ENCODE results near the gene PLPPR3. TPM values are rescaled to one million over a fixed set of nuclear protein-coding genes. Genes with fewer than 3 reads are reported as not detected.

The PLPPR3 gene
- total RNA-seq, 2 donors from 2014 or later = not detected

DNA sequence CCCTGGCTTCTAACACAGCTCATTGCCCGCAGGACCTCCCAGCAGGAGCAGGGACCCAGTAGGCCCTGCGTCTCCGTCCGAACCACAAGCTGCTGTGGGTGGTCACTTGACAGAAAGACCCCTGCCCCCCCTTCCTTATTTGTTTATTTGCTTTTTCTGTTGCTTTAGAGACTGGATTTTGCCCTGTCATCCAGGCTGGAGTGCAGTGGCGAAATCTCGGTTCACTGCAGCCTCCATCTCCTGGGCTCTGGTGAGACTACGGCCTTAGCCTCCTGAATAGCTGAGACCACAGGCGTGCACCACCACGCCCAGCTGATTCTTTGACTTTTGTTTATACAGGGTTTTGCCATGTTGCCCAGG is 32.1 kb downstream of the PLPPR3 start:
- no peak for ATAC-seq (ENCODE audit: insufficient number of reproducible peaks, low FRiP score, low read depth)
- H3K4me3 ChIP-seq = no peak overlapping the region
- H3K36me3 ChIP-seq = no peaks in the 10 kb centered on the region
- no peak overlapping the region for H3K27ac ChIP-seq
- no peaks in the 10 kb centered on the region for H3K9me3 ChIP-seq
- no peak for DNase-seq (ENCODE audit: low spot score)
- H3K27me3 ChIP-seq (replicated peaks; ENCODE audit: insufficient read depth) = no peaks in the 10 kb centered on the region
- TF ChIP-seq, protein P1, sequence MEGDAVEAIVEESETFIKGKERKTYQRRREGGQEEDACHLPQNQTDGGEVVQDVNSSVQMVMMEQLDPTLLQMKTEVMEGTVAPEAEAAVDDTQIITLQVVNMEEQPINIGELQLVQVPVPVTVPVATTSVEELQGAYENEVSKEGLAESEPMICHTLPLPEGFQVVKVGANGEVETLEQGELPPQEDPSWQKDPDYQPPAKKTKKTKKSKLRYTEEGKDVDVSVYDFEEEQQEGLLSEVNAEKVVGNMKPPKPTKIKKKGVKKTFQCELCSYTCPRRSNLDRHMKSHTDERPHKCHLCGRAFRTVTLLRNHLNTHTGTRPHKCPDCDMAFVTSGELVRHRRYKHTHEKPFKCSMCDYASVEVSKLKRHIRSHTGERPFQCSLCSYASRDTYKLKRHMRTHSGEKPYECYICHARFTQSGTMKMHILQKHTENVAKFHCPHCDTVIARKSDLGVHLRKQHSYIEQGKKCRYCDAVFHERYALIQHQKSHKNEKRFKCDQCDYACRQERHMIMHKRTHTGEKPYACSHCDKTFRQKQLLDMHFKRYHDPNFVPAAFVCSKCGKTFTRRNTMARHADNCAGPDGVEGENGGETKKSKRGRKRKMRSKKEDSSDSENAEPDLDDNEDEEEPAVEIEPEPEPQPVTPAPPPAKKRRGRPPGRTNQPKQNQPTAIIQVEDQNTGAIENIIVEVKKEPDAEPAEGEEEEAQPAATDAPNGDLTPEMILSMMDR (IDR thresholded peaks at IDR 0.05) = no peak
- no peaks in the 10 kb centered on the region for H3K4me1 ChIP-seq (ENCODE audit: control insufficient read depth in 1 of 2, low read depth in 2 of 2)

DNA sequence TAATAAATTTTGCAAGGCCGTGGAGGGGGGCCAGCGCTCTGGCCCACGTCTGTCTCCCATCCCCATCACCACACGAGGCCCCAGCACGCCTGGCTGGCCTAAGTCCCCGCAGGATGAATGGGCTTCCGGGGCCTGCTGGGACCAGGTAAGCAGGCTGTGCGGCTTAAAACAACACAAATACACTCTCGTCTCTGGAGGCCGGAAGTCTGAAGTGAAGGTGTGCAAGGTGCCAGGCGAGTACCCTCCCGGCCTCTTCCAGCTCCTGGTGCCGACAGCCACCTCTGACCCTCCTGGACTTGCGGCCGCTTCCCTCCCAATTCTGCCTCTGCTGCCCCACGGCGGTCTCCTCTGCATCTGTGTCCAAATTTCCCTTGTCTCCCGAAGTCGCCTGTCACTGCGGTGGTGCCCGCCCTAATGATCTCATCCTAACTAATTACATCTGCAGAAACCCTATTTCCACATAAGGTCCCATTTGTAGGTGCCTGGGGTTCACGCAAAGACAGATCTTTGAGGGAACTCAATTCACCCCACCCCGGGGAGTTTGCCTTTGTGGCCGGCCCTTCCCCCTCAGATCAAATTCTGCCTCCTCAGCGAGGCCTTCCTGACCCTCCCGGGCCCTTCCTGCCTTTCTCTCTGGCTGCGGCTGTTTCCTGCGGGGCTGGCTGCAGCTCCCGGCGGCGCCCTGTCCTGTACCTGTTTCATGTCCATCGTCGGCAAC is 32.6 kb downstream of the PLPPR3 start:
- H3K27ac ChIP-seq = no peak overlapping the region
- TF ChIP-seq, protein P1 (IDR thresholded peaks at IDR 0.05) = no peak
- H3K36me3 ChIP-seq = no peaks in the 10 kb centered on the region
- no peak for ATAC-seq (ENCODE audit: insufficient number of reproducible peaks, low FRiP score, low read depth)
- no peaks in the 10 kb centered on the region for H3K9me3 ChIP-seq
- no peaks in the 10 kb centered on the region for H3K27me3 ChIP-seq (replicated peaks; ENCODE audit: insufficient read depth)
- H3K4me3 ChIP-seq = no peak overlapping the region
- DNase-seq (ENCODE audit: low spot score) = no peak
- H3K4me1 ChIP-seq (ENCODE audit: control insufficient read depth in 1 of 2, low read depth in 2 of 2) = no peaks in the 10 kb centered on the region

DNA sequence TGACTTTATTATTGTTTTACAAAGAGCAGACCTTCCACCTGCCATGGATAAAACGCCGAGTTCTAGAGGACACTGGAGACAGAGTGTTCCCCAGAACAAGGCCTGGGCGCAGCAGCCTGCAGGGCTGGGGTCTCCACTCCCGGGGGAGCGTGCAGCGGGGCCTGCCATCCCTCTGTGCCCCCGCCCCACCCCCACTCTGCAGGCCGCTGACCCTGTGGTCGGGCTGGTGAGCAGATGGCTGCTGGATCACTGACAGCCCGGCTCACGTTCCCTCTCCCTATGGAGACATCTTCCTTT is 33.1 kb downstream of the PLPPR3 start:
- DNase-seq (ENCODE audit: low spot score) = no peak
- no peak overlapping the region for H3K27ac ChIP-seq
- H3K36me3 ChIP-seq = no peaks in the 10 kb centered on the region
- no peaks in the 10 kb centered on the region for H3K27me3 ChIP-seq (replicated peaks; ENCODE audit: insufficient read depth)
- no peaks in the 10 kb centered on the region for H3K9me3 ChIP-seq
- H3K4me1 ChIP-seq (ENCODE audit: control insufficient read depth in 1 of 2, low read depth in 2 of 2) = no peaks in the 10 kb centered on the region
- H3K4me3 ChIP-seq = no peak overlapping the region
- ATAC-seq (ENCODE audit: insufficient number of reproducible peaks, low FRiP score, low read depth) = no peak
- TF ChIP-seq, protein P1 (IDR thresholded peaks at IDR 0.05) = no peak

DNA sequence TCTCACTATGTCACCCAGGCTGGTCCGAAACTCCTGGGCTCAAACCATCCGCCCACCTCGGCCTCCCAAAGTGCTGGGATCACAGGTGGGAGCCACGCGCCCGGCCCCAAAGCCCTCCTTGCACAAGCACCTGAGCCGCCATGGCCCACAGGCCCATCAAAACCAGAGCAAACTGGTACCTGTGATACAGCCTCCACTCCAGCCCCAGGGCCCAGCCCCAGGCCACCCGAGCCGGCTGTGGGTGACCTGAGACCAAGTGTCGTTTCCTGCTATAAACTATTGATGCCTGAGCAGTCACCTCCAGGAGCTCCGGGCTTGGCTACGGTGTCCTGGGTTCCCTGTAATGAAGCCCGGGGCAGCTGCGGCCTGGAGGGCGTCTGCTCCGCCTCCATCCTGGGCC is 34.2 kb downstream of the PLPPR3 start:
- DNase-seq (ENCODE audit: low spot score) (no peak), ATAC-seq (ENCODE audit: insufficient number of reproducible peaks, low FRiP score, low read depth) (no peak)
- Histone ChIP-seq H3K27ac (no peak overlapping the region), H3K27me3 (replicated peaks; ENCODE audit: insufficient read depth) (no peaks in the 10 kb centered on the region), H3K36me3 (no peaks in the 10 kb centered on the region), H3K4me1 (ENCODE audit: control insufficient read depth in 1 of 2, low read depth in 2 of 2) (peaks cover 0 to 4% of the 10 kb centered on the region in 2 donors), H3K9me3 (no peaks in the 10 kb centered on the region), H3K4me3 (no peak overlapping the region)
- TF ChIP-seq, protein P1 (IDR thresholded peaks at IDR 0.05) = no peak

DNA sequence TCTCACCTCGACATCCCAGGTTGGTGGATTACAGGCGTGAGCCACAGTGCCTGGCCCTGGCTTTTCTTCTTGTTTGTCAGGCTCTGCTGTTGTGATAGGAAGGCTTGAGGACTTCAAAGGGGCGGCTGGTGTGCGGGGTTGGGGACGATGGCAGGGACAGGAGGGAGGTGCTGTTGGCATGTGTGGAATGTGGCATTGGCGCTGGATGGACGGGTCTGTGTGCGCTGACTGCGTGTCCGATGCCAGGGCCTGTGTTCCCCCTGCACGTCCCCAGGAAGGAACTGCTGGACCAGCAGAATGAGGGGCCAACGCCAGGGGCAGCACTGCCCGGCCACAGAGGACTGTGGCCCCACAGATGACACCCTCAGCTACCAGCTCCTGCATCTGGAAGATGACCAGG is 37.2 kb downstream of the PLPPR3 start:
- TF ChIP-seq, protein P1 (IDR thresholded peaks at IDR 0.05) = no peak
- no peak overlapping the region for H3K4me3 ChIP-seq
- ATAC-seq (ENCODE audit: insufficient number of reproducible peaks, low FRiP score, low read depth) = no peak

More for the DNA sequence above, 37.2 kb downstream of the PLPPR3 start:
- peaks cover 3 to 8% of the 10 kb centered on the region in 2 donors for H3K4me1 ChIP-seq (ENCODE audit: control insufficient read depth in 1 of 2, low read depth in 2 of 2)
- no peaks in the 10 kb centered on the region for H3K27me3 ChIP-seq (replicated peaks; ENCODE audit: insufficient read depth)
- H3K36me3 ChIP-seq = no peaks in the 10 kb centered on the region
- no peak overlapping the region for H3K27ac ChIP-seq
- H3K9me3 ChIP-seq = no peaks in the 10 kb centered on the region
- DNase-seq (ENCODE audit: low spot score) = no peak

Measured in thoracic aorta (tissue), 2 donors.